SIG-M5 treated with dmso at 0.1 percent for 504 hours (cell line): ENCODE results near the gene CLEC3A.
"Not testable (repeated sequence)": the region's sequence is repeated elsewhere in the genome, so short reads cannot be mapped to it uniquely, and the experiment has no call there.

Source experiments
- DNase-seq: peaks from one replicate; lab custom pipeline; 2025; ENCODE audit not compliant: unreplicated experiment; lab: John Stamatoyannopoulos, UW

Gene CLEC3A

GRCh38 chr16:78028018-78028417, 5.7 kb downstream of the CLEC3A start:
- no peak for DNase-seq

GRCh38 chr16:78034530-78034929, 12.2 kb downstream of the CLEC3A start:
- no peak for DNase-seq

- no peak for DNase-seq
Observed at GRCh38 chr16:78035012-78035411, 12.7 kb downstream of the CLEC3A start.

- no peak for DNase-seq
Observed at GRCh38 chr16:78040396-78040795, 18.0 kb downstream of the CLEC3A start.

- peak; percentile 16 for DNase-seq
Observed at GRCh38 chr16:78045865-78046581, 23.7 kb downstream of the CLEC3A start.

GRCh38 chr16:78048319-78048718, 26.0 kb downstream of the CLEC3A start:
- DNase-seq: no peak

- DNase-seq: peak; percentile 40
Observed at GRCh38 chr16:78050734-78051400, 28.5 kb downstream of the CLEC3A start.

- no peak for DNase-seq
Observed at GRCh38 chr16:78057803-78058564, 35.6 kb downstream of the CLEC3A start.

GRCh38 chr16:78059806-78060205, 37.5 kb downstream of the CLEC3A start:
- not testable (repeated sequence) for DNase-seq

- no peak for DNase-seq
Observed at GRCh38 chr16:78060295-78060694, 37.9 kb downstream of the CLEC3A start.

GRCh38 chr16:78060809-78061208, 38.5 kb downstream of the CLEC3A start:
- DNase-seq: no peak

- DNase-seq: no peak
Observed at GRCh38 chr16:78065319-78065718, 43.0 kb downstream of the CLEC3A start.

GRCh38 chr16:78069913-78070312, 47.6 kb downstream of the CLEC3A start:
- no peak for DNase-seq

- no peak for DNase-seq
Observed at GRCh38 chr16:78072275-78072674, 49.9 kb downstream of the CLEC3A start.

- DNase-seq: no peak
Observed at GRCh38 chr16:78075800-78076199, 53.5 kb downstream of the CLEC3A start.

GRCh38 chr16:78081341-78081740, 59.0 kb downstream of the CLEC3A start:
- DNase-seq: no peak
